Psoas muscle (tissue), 8 donors: ENCODE results near the gene XIAP. TPM values are rescaled to one million over a fixed set of nuclear protein-coding genes. Genes with fewer than 3 reads are reported as not detected.
"Not testable (repeated sequence)": the region's sequence is repeated elsewhere in the genome, so short reads cannot be mapped to it uniquely, and the experiment has no call there.

Experiments used
- ATAC-seq, 4 donors: fragments of 200-7000 bp; cut with Tn5 transposase; one replicate each; pipeline ENCODE4 v1.9.1; 2020; ENCODE audit warnings: moderate library complexity in 3 of 4, mild to moderate bottlenecking in 2 of 4
- DNase-seq, 2 donors: peaks; one replicate each; pipeline ENCODE4 v3.0.0-alpha.2; 2020
- H3K27ac ChIP-seq: fragments of 200-600 bp; one replicate; pipeline ENCODE4 v1.8.0; 2022
- H3K27me3 ChIP-seq, 3 donors: fragments of 200-600 bp in 1 of 3; one replicate each; pipeline versions ENCODE4 v1.6.1 to v1.8.0; 2013 to 2022; ENCODE audit warnings: low read length in 2 of 3, mild to moderate bottlenecking in 2 of 3, moderate library complexity in 1 of 3; ENCODE audit not compliant: insufficient read depth in 3 of 3
- H3K36me3 ChIP-seq, 2 donors: fragments of 200-600 bp in 1 of 2; one replicate each; pipeline versions ENCODE4 v1.6.1 to v1.8.0; 2013 to 2022; ENCODE audit warnings: low read depth in 1 of 2, mild to moderate bottlenecking in 1 of 2, moderate library complexity in 1 of 2; ENCODE audit not compliant: insufficient read depth in 1 of 2
- H3K4me1 ChIP-seq: fragments of 200-600 bp; one replicate; pipeline ENCODE4 v1.8.0; 2022
- H3K4me3 ChIP-seq: fragments of 200-600 bp; one replicate; pipeline ENCODE4 v1.8.0; 2022; ENCODE audit warnings: mild to moderate bottlenecking
- H3K9me3 ChIP-seq: fragments of 200-600 bp; one replicate; pipeline ENCODE4 v1.8.0; 2022
- CTCF ChIP-seq: fragments of 200-600 bp; IDR thresholded peaks from one replicate; pipeline ENCODE4 v1.8.0; 2022; ENCODE audit warnings: antibody characterized with exemption
- WGBS, 3 donors: extraction: QIAGEN DNeasy Blood & Tissue Kit; methylation state at CpG; one replicate each; pipeline versions ENCODE4 v1.1.6 to v1.1.7; 2013; 5-methylcytosine and 5-hydroxymethylcytosine counted together
- intact Hi-C, 2 donors: fragments of 100-400 bp; cut with DNase I; formaldehyde crosslinking; loops; one replicate each; pipeline versions ENCODE4 v1.11.0 to v1.14.2; 2022
- long read RNA-seq, 2 donors: library from polyadenylated mRNA; unstranded; transcript quantifications; one replicate each; pipeline ENCODE4 v2.0.0, GENCODE V29; 2021
- polyA plus RNA-seq, 3 donors: library from polyadenylated mRNA; stranded (reverse); fragments of 200-250 nt; gene quantifications; one replicate each; pipeline ENCODE4 v1.2.3, GENCODE V29; 2013
- total RNA-seq, 4 donors: library from RNA; stranded (reverse); fragmentation: NEBNext Ultra II Directional in 2 of 4; extraction: Animal tissue kit (Norgen Biotek cat#: 25700) in 2 of 4; gene quantifications; one replicate each; pipeline versions ENCODE4 v1.2.1 to v1.2.4, GENCODE V29; 2021 to 2023
- donor health status: healthy with polysubstance abuse.
- donor health status: DM: no; HTN: no; CAD: no; lungs with moderate emphysema.
- donor health status: Bipolar disorder and iron deficiency.
- donor health status: healthy.
- donor health status: DM: yes; HTN: yes; CAD: no.
- donor health status: DM: no; HTN: no; CAD: no.
- donor health status: DM: no; HTN: no; CAD: no.
- donor health status: DM: yes; HTN: yes; CAD: no.

XIAP gene
- total RNA-seq (10 to 100 TPM; 34.8 to 40.1 (median 37.6) TPM), polyA plus RNA-seq (10 to 100 TPM in 2 of 3 donors, 1 to 10 TPM in 1; 7.5 to 27.9 (median 13.7) TPM)
- long read RNA-seq, donor 1, full-length matches to known transcripts: 3 of 4 reads
- long read RNA-seq, donor 1, partial matches to known transcripts: 0 of 4 reads
- long read RNA-seq, donor 1, other reads (novel, unspliced or antisense): 1 of 4 reads
- long read RNA-seq, donor 2, full-length matches to known transcripts: 5 of 13 reads
- long read RNA-seq, donor 2, partial matches to known transcripts: 0 of 13 reads
- long read RNA-seq, donor 2, other reads (novel, unspliced or antisense): 8 of 13 reads

DNA sequence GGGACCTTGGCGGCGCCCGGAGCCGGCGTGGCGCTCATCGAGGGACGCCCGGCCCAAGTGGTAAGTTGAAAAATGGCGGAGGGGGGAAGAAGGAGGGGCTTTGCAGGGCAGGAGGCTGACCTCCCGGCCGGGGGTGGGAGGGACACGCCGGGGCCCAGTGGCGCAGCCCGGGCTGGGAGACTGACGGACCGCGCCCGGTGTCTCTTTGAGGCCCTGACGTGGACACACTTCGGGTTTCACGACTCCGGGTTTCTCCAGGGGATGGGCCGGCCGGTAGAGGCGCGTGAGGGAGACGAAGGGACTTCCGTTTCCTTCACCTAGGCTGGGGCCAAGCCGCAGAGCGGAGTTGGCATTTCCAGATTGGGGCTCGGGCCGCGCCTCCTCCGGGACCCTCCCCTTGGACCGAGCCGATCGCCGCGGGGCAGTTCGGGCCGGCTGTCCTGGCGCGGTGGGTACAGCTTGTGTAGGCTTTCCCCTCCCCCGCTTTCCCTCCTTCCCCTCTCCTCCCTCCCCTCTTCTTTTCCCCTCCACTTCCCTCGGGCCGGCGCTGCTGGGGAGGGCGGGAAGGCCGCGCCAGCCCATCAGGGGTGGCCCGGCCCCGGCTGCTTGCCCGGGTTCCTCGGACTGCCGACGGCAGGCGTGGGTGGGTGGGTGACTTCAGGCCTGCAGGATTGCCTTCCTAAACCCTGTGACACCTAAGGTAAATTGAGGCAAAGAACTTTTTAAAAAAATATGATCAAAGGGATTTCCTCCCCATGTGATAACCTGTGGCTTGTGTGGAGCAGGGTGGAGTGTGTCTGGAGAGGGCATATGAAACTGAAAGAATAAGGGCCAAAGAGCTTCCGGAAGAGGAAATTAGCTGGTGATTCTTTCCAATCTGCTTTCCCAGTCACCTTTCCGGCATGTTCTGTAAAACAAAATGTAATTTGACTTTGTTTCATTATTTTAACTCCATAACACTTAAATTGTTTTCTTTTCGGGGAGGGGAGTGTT lies at the start of gene XIAP:
TSS of gene XIAP (plus strand) at position 208 of the 993 bp plus-strand sequence. CDS start 25,610 bp downstream, outside the sequence.
- Histone ChIP-seq H3K27me3 (no peaks in the 10 kb centered on the region), H3K4me1 (no peaks in the 10 kb centered on the region), H3K27ac (peak within 1 kb of the TSS; percentile 96), H3K36me3 (no peaks in the 10 kb centered on the region), H3K4me3 (peak within 1 kb of the TSS; percentile 69), H3K9me3 (no peaks in the 10 kb centered on the region)
- ATAC-seq: peak; percentile 93 to 95 (median 95)
- peak; percentile 83 to 93 for DNase-seq
- intact Hi-C loops: loop anchor here in 1 of 2 donors (1.0 kb wide), 1 partner anchor 101 kb away; the partner anchor contains the start of gene STAG2
- 0 to 38% (median 0%) methylated on average over 19 to 62 of the region's 62 CpGs for WGBS, 3 donors
- no peak for TF ChIP-seq CTCF

DNA sequence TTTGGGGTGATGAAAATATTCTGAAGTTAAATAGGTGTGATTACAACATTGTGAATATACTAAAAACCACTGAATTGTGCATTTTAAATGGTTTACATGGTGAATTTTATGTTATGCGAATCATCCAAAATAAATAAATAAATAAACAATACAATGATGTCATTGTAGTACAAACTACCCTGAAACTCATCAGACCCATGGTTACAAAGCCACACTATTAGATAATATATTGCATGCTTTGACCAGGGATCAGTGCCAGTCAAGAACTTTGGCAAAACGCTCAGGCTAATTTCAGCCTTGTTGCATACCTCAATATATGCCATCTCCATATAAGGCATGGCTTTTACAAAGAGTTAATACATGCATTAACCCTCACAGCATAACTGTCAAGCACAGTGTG lies 45.5 kb upstream of the XIAP start:
- Histone ChIP-seq H3K4me3 (no peak overlapping the region), H3K4me1 (no peaks in the 10 kb centered on the region), H3K9me3 (no peaks in the 10 kb centered on the region), H3K27me3 (no peaks in the 10 kb centered on the region), H3K27ac (no peak overlapping the region), H3K36me3 (no peaks in the 10 kb centered on the region)
- intact Hi-C loops: no loop called here
- no peak for TF ChIP-seq CTCF
- WGBS, 3 donors: 50 to 72% (median 54%) methylated on average over 2 of the region's 2 CpGs
- ATAC-seq (no peak), DNase-seq (no peak)

DNA sequence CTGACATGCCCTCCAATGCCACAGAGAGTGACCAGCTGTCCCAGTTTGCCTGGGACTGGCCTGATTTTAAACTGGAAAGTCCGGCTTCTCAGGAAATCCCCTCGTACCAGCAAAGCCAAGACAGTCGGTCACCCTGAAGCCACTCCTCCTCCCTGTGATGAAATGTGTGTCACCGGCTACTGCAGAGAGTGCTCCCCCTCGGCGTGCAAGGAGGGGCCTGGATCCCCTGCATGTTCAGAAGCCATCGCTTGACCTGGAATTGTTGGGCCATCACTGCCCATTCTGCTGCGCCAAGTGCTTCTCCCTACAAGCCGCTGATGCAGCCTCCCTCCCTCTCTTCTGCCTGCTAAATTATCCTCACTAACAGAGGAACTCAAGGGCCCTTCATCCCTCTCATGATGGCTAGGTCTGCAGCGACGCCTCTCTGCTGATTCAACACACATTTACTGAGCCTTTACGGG lies 44.9 kb upstream of the XIAP start:
- H3K27ac ChIP-seq, H3K4me1 ChIP-seq, H3K27me3 ChIP-seq, ATAC-seq, DNase-seq, H3K4me3 ChIP-seq, H3K9me3 ChIP-seq, intact Hi-C loops, H3K36me3 ChIP-seq: not testable (repeated sequence)
- WGBS, 3 donors: 37 to 71% (median 46%) methylated on average over 5 to 11 of the region's 12 CpGs

DNA sequence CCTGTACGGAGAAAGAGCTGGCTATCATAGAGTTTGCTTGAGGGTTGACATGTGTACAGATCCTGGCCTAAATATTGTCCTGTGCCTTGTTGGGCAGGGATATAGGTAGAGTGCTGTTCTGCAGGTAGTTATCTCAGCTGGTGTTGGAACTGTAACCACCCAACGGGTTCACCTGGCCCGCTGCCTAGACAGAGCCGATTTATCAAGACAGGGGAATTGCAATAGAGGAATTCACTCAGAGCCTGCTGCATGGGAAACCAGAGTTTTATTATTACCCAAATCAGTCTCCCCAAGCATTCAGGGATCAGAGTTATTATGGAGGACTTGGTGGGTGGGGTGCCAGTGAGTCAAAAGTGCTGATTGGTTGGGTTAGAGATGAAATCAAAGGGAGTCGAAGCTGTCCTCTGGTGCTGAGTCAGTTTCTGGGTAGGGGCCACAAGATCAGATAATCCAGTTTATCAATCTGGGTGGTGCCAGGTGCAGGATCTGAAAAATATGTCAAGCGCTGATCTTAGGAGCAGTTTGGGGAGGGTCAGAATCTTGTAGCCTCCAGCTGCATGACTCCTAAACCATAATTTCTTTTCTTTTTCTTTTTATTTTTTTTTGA lies 42.5 kb upstream of the XIAP start:
- H3K4me3 ChIP-seq: no peak overlapping the region
- H3K27ac ChIP-seq: no peak overlapping the region
- no peak for TF ChIP-seq CTCF
- H3K36me3 ChIP-seq: no peaks in the 10 kb centered on the region
- intact Hi-C loops: no loop called here
- no peaks in the 10 kb centered on the region for H3K4me1 ChIP-seq
- no peaks in the 10 kb centered on the region for H3K9me3 ChIP-seq
- no peak for DNase-seq
- ATAC-seq: no peak
- 81 to 90% (median 85%) methylated on average over 6 of the region's 6 CpGs for WGBS, 3 donors
- no peaks in the 10 kb centered on the region for H3K27me3 ChIP-seq
